Measurements from ENCODE around the gene TOP1.
A peak's percentile ranks its signal among the peaks of the same experiment; 100 is the strongest.

Gene TOP1

GRCh38 chr20:41046716-41047115 lies 18.1 kb downstream of the TOP1 start:
- Histone ChIP-seq H3K9me3 (ENCODE audit: control insufficient read depth in 2 of 2, low read length in 2 of 2) (no peaks in the 10 kb centered on the region), H3K36me3 (ENCODE audit: control insufficient read depth in 2 of 2, insufficient read depth in 2 of 2, low read length in 2 of 2) (no peaks in the 10 kb centered on the region), H3K9ac (ENCODE audit: low read depth in 1 of 2, low read length in 2 of 2) (no peak overlapping the region), H3K4me3 (ENCODE audit: low read length in 2 of 2) (no peak overlapping the region), H3K27ac (ENCODE audit: low read depth in 2 of 2, low read length in 2 of 2) (no peak overlapping the region), H3K27me3 (ENCODE audit: control insufficient read depth in 2 of 2, insufficient read depth in 2 of 2, low read length in 2 of 2) (no peaks in the 10 kb centered on the region), H3K4me1 (ENCODE audit: control insufficient read depth in 2 of 2, insufficient read depth in 2 of 2, low read length in 2 of 2) (peaks cover 44 to 49% of the 10 kb centered on the region in 2 donors)

GRCh38 chr20:41047279-41047974 lies 18.8 kb downstream of the TOP1 start:
- peaks cover 51 to 56% of the 10 kb centered on the region in 2 donors for H3K4me1 ChIP-seq (ENCODE audit: control insufficient read depth in 2 of 2, insufficient read depth in 2 of 2, low read length in 2 of 2)
- no peak overlapping the region for H3K9ac ChIP-seq (ENCODE audit: low read depth in 1 of 2, low read length in 2 of 2)
- H3K27ac ChIP-seq (ENCODE audit: low read depth in 2 of 2, low read length in 2 of 2), result peak overlapping the region; percentile 53 to 72
- no peaks in the 10 kb centered on the region for H3K9me3 ChIP-seq (ENCODE audit: control insufficient read depth in 2 of 2, low read length in 2 of 2)
- H3K4me3 ChIP-seq (ENCODE audit: low read length in 2 of 2), result peak overlapping the region in 1 of 2 donors; percentile 60
- H3K36me3 ChIP-seq (ENCODE audit: control insufficient read depth in 2 of 2, insufficient read depth in 2 of 2, low read length in 2 of 2), result no peaks in the 10 kb centered on the region
- no peaks in the 10 kb centered on the region for H3K27me3 ChIP-seq (ENCODE audit: control insufficient read depth in 2 of 2, insufficient read depth in 2 of 2, low read length in 2 of 2)

GRCh38 chr20:41047975-41048305 lies 19.3 kb downstream of the TOP1 start:
- Histone ChIP-seq H3K4me3 (ENCODE audit: low read length in 2 of 2) (peak overlapping the region; percentile 53 to 60), H3K36me3 (ENCODE audit: control insufficient read depth in 2 of 2, insufficient read depth in 2 of 2, low read length in 2 of 2) (no peaks in the 10 kb centered on the region), H3K9ac (ENCODE audit: low read depth in 1 of 2, low read length in 2 of 2) (peak overlapping the region in 1 of 2 donors; percentile 10), H3K4me1 (ENCODE audit: control insufficient read depth in 2 of 2, insufficient read depth in 2 of 2, low read length in 2 of 2) (peaks cover 55 to 61% of the 10 kb centered on the region in 2 donors), H3K27me3 (ENCODE audit: control insufficient read depth in 2 of 2, insufficient read depth in 2 of 2, low read length in 2 of 2) (no peaks in the 10 kb centered on the region), H3K27ac (ENCODE audit: low read depth in 2 of 2, low read length in 2 of 2) (peak overlapping the region; percentile 63 to 72), H3K9me3 (ENCODE audit: control insufficient read depth in 2 of 2, low read length in 2 of 2) (no peaks in the 10 kb centered on the region)

- H3K36me3 ChIP-seq (ENCODE audit: control insufficient read depth in 2 of 2, insufficient read depth in 2 of 2, low read length in 2 of 2), result no peaks in the 10 kb centered on the region
- no peaks in the 10 kb centered on the region for H3K9me3 ChIP-seq (ENCODE audit: control insufficient read depth in 2 of 2, low read length in 2 of 2)
- H3K9ac ChIP-seq (ENCODE audit: low read depth in 1 of 2, low read length in 2 of 2), result peak overlapping the region in 1 of 2 donors; percentile 10
- peak overlapping the region; percentile 53 to 60 for H3K4me3 ChIP-seq (ENCODE audit: low read length in 2 of 2)
- H3K4me1 ChIP-seq (ENCODE audit: control insufficient read depth in 2 of 2, insufficient read depth in 2 of 2, low read length in 2 of 2), result peaks cover 60 to 68% of the 10 kb centered on the region in 2 donors
- H3K27me3 ChIP-seq (ENCODE audit: control insufficient read depth in 2 of 2, insufficient read depth in 2 of 2, low read length in 2 of 2), result no peaks in the 10 kb centered on the region
- peak overlapping the region; percentile 45 to 63 for H3K27ac ChIP-seq (ENCODE audit: low read depth in 2 of 2, low read length in 2 of 2)
Measured at GRCh38 chr20:41048461-41049301, 20.1 kb downstream of the TOP1 start.

- Histone ChIP-seq H3K4me1 (ENCODE audit: control insufficient read depth in 2 of 2, insufficient read depth in 2 of 2, low read length in 2 of 2) (peaks cover 61 to 70% of the 10 kb centered on the region in 2 donors), H3K9ac (ENCODE audit: low read depth in 1 of 2, low read length in 2 of 2) (no peak overlapping the region), H3K9me3 (ENCODE audit: control insufficient read depth in 2 of 2, low read length in 2 of 2) (no peaks in the 10 kb centered on the region), H3K27ac (ENCODE audit: low read depth in 2 of 2, low read length in 2 of 2) (peak overlapping the region; percentile 45 to 63), H3K4me3 (ENCODE audit: low read length in 2 of 2) (peak overlapping the region in 1 of 2 donors; percentile 60), H3K27me3 (ENCODE audit: control insufficient read depth in 2 of 2, insufficient read depth in 2 of 2, low read length in 2 of 2) (no peaks in the 10 kb centered on the region), H3K36me3 (ENCODE audit: control insufficient read depth in 2 of 2, insufficient read depth in 2 of 2, low read length in 2 of 2) (no peaks in the 10 kb centered on the region)
Measured at GRCh38 chr20:41049451-41049850, 20.8 kb downstream of the TOP1 start.

GRCh38 chr20:41050361-41051008 lies 21.9 kb downstream of the TOP1 start:
- Histone ChIP-seq H3K9me3 (ENCODE audit: control insufficient read depth in 2 of 2, low read length in 2 of 2) (no peaks in the 10 kb centered on the region), H3K4me3 (ENCODE audit: low read length in 2 of 2) (no peak overlapping the region), H3K36me3 (ENCODE audit: control insufficient read depth in 2 of 2, insufficient read depth in 2 of 2, low read length in 2 of 2) (no peaks in the 10 kb centered on the region), H3K27ac (ENCODE audit: low read depth in 2 of 2, low read length in 2 of 2) (peak overlapping the region in 1 of 2 donors; percentile 32), H3K27me3 (ENCODE audit: control insufficient read depth in 2 of 2, insufficient read depth in 2 of 2, low read length in 2 of 2) (no peaks in the 10 kb centered on the region), H3K4me1 (ENCODE audit: control insufficient read depth in 2 of 2, insufficient read depth in 2 of 2, low read length in 2 of 2) (peaks cover 71 to 76% of the 10 kb centered on the region in 2 donors), H3K9ac (ENCODE audit: low read depth in 1 of 2, low read length in 2 of 2) (no peak overlapping the region)

- peak overlapping the region; percentile 38 to 59 for H3K27ac ChIP-seq (ENCODE audit: low read depth in 2 of 2, low read length in 2 of 2)
- H3K36me3 ChIP-seq (ENCODE audit: control insufficient read depth in 2 of 2, insufficient read depth in 2 of 2, low read length in 2 of 2), result no peaks in the 10 kb centered on the region
- peaks cover 79% of the 10 kb centered on the region in 2 donors for H3K4me1 ChIP-seq (ENCODE audit: control insufficient read depth in 2 of 2, insufficient read depth in 2 of 2, low read length in 2 of 2)
- no peaks in the 10 kb centered on the region for H3K27me3 ChIP-seq (ENCODE audit: control insufficient read depth in 2 of 2, insufficient read depth in 2 of 2, low read length in 2 of 2)
- H3K9me3 ChIP-seq (ENCODE audit: control insufficient read depth in 2 of 2, low read length in 2 of 2), result no peaks in the 10 kb centered on the region
- no peak overlapping the region for H3K9ac ChIP-seq (ENCODE audit: low read depth in 1 of 2, low read length in 2 of 2)
- H3K4me3 ChIP-seq (ENCODE audit: low read length in 2 of 2), result peak overlapping the region; percentile 6 to 13
Measured at GRCh38 chr20:41051009-41051825, 22.6 kb downstream of the TOP1 start.

GRCh38 chr20:41052742-41053419 lies 24.3 kb downstream of the TOP1 start:
- H3K27ac ChIP-seq (ENCODE audit: low read depth in 2 of 2, low read length in 2 of 2), result peak overlapping the region; percentile 33 to 42

GRCh38 chr20:41054070-41054846 lies 25.6 kb downstream of the TOP1 start:
- Histone ChIP-seq H3K27ac (ENCODE audit: low read depth in 2 of 2, low read length in 2 of 2) (no peak overlapping the region), H3K4me1 (ENCODE audit: control insufficient read depth in 2 of 2, insufficient read depth in 2 of 2, low read length in 2 of 2) (peaks cover 56 to 62% of the 10 kb centered on the region in 2 donors)

More at GRCh38 chr20:41052742-41053419, 24.3 kb downstream of the TOP1 start:
- Histone ChIP-seq H3K4me3 (ENCODE audit: low read length in 2 of 2) (no peak overlapping the region), H3K9ac (ENCODE audit: low read depth in 1 of 2, low read length in 2 of 2) (no peak overlapping the region), H3K9me3 (ENCODE audit: control insufficient read depth in 2 of 2, low read length in 2 of 2) (no peaks in the 10 kb centered on the region), H3K36me3 (ENCODE audit: control insufficient read depth in 2 of 2, insufficient read depth in 2 of 2, low read length in 2 of 2) (no peaks in the 10 kb centered on the region), H3K4me1 (ENCODE audit: control insufficient read depth in 2 of 2, insufficient read depth in 2 of 2, low read length in 2 of 2) (peaks cover 65 to 67% of the 10 kb centered on the region in 2 donors), H3K27me3 (ENCODE audit: control insufficient read depth in 2 of 2, insufficient read depth in 2 of 2, low read length in 2 of 2) (no peaks in the 10 kb centered on the region)

More at GRCh38 chr20:41054070-41054846, 25.6 kb downstream of the TOP1 start:
- Histone ChIP-seq H3K27me3 (ENCODE audit: control insufficient read depth in 2 of 2, insufficient read depth in 2 of 2, low read length in 2 of 2) (no peaks in the 10 kb centered on the region), H3K9me3 (ENCODE audit: control insufficient read depth in 2 of 2, low read length in 2 of 2) (no peaks in the 10 kb centered on the region), H3K36me3 (ENCODE audit: control insufficient read depth in 2 of 2, insufficient read depth in 2 of 2, low read length in 2 of 2) (no peaks in the 10 kb centered on the region), H3K9ac (ENCODE audit: low read depth in 1 of 2, low read length in 2 of 2) (no peak overlapping the region), H3K4me3 (ENCODE audit: low read length in 2 of 2) (no peak overlapping the region)
